ENCODE results near the gene LHFPL6. TPM values are rescaled to one million over a fixed set of nuclear protein-coding genes. Genes with fewer than 3 reads are reported as not detected.

The LHFPL6 gene
- total RNA-seq, 1 donor from 2014 or later: 38.5 TPM

DNA sequence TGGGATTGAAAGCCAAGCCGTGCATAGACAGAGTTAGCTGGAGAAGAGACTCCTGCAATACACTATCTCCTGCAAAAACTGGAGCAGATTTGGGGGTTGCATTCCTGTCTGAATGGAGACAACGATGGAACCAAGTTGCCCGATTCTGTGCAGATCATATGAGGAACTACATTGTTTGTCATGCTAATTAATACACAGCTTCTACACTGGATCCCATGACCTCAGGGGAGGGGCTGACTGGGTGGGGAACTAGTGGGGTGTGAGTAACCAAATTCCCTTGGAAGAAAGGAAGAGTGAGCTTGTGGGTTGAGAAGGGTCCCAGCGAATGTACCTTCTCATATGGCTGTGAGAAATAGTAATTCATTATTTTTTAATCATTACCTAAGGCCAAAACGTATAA lies 214.0 kb downstream of the LHFPL6 start:
- Mint-ChIP-seq H3K4me3 (ENCODE audit: unreplicated experiment) (no peak overlapping the region), H3K36me3 (ENCODE audit: low read depth, unreplicated experiment) (peaks cover 4% of the 10 kb centered on the region), H3K4me1 (ENCODE audit: unreplicated experiment) (peaks cover 7% of the 10 kb centered on the region), H3K27ac (ENCODE audit: unreplicated experiment) (no peak overlapping the region), H3K27me3 (ENCODE audit: unreplicated experiment) (peaks cover 7% of the 10 kb centered on the region), H3K9me3 (ENCODE audit: unreplicated experiment) (no peaks in the 10 kb centered on the region)
- DNase-seq (ENCODE audit: low spot score): no peak
- TF ChIP-seq, protein P1, sequence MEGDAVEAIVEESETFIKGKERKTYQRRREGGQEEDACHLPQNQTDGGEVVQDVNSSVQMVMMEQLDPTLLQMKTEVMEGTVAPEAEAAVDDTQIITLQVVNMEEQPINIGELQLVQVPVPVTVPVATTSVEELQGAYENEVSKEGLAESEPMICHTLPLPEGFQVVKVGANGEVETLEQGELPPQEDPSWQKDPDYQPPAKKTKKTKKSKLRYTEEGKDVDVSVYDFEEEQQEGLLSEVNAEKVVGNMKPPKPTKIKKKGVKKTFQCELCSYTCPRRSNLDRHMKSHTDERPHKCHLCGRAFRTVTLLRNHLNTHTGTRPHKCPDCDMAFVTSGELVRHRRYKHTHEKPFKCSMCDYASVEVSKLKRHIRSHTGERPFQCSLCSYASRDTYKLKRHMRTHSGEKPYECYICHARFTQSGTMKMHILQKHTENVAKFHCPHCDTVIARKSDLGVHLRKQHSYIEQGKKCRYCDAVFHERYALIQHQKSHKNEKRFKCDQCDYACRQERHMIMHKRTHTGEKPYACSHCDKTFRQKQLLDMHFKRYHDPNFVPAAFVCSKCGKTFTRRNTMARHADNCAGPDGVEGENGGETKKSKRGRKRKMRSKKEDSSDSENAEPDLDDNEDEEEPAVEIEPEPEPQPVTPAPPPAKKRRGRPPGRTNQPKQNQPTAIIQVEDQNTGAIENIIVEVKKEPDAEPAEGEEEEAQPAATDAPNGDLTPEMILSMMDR (IDR thresholded peaks at IDR 0.05; ENCODE audit: unreplicated experiment): no peak

DNA sequence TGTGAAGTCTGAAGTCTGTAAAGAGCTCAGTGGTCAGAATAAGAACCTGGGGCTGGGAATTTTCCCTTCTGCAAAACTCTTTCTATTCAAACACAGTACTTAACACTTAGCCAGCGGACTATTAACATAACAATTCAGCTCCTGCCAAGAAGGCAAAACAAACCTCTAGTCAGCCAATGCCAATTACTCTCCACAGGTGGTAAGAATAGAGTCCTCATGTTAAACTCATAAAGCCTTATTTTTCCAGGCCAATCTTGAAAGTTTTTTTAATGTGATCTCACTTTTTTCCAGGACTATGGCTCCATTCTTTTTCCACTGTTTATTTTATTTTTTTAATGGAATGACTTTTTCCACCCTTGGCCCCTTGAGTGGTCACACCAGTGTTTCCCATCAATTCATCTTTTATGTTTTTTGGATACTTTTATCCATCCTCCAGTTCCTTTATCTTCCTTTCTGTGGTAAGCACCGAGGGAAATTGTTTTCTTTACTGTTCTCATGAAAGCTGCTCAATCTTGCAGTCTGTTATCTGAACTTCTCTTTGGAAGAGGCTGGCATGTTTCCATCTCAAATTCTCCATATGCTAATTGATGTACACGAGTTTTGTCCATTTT lies 217.3 kb downstream of the LHFPL6 start:
- no peak for DNase-seq (ENCODE audit: low spot score)
- H3K4me1 Mint-ChIP-seq (ENCODE audit: unreplicated experiment): peaks cover 7% of the 10 kb centered on the region
- no peak overlapping the region for H3K27ac Mint-ChIP-seq (ENCODE audit: unreplicated experiment)
- no peaks in the 10 kb centered on the region for H3K9me3 Mint-ChIP-seq (ENCODE audit: unreplicated experiment)
- H3K4me3 Mint-ChIP-seq (ENCODE audit: unreplicated experiment): no peak overlapping the region
- TF ChIP-seq, protein P1 (IDR thresholded peaks at IDR 0.05; ENCODE audit: unreplicated experiment): no peak
- peaks cover 8% of the 10 kb centered on the region for H3K27me3 Mint-ChIP-seq (ENCODE audit: unreplicated experiment)
- H3K36me3 Mint-ChIP-seq (ENCODE audit: low read depth, unreplicated experiment): peaks cover 4% of the 10 kb centered on the region

DNA sequence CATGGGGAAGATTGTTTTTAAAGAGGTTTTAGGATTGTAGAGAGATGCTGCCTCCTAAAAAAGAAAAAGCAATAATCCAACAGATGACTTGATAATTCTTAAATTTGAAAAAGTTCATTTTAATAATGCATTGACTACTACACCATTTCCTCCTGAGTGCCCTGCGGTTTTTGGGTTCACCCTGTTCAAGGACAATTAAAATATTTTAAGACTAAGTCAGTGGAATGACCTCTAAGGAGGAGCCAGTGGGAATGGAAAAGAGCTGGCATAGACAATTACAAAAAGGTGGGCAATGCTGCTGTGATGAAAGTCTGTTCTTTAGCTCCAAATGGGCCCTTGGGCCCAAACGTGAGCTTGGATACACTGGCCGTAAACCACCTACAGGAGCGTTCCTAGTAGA lies 217.8 kb downstream of the LHFPL6 start:
- Mint-ChIP-seq H3K4me1 (ENCODE audit: unreplicated experiment) (peaks cover 7% of the 10 kb centered on the region), H3K9me3 (ENCODE audit: unreplicated experiment) (no peaks in the 10 kb centered on the region), H3K27me3 (ENCODE audit: unreplicated experiment) (peaks cover 6% of the 10 kb centered on the region), H3K27ac (ENCODE audit: unreplicated experiment) (no peak overlapping the region), H3K36me3 (ENCODE audit: low read depth, unreplicated experiment) (peaks cover 4% of the 10 kb centered on the region), H3K4me3 (ENCODE audit: unreplicated experiment) (no peak overlapping the region)
- TF ChIP-seq, protein P1 (IDR thresholded peaks at IDR 0.05; ENCODE audit: unreplicated experiment): no peak
- DNase-seq (ENCODE audit: low spot score): no peak

DNA sequence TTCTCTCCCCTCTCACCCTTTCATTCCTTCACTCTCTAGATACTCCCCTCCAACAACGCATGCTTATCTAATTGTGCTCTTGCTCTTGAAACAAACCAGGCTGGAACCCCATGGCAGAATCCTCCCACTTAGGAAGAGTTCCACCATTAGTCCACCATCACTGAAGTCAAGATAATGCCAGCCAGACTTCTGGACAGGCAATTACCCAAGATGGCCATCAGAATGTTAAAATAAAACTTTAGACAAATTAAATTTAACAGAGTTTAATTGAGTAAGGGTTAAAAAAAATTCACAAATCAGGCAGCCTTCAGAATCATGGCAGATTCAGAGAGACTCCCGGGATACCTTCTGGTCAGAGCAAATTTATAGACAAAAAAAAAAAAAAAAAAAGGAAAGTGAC lies 221.5 kb downstream of the LHFPL6 start:
- peaks cover 4% of the 10 kb centered on the region for H3K36me3 Mint-ChIP-seq (ENCODE audit: low read depth, unreplicated experiment)

More for the DNA sequence above, 221.5 kb downstream of the LHFPL6 start:
- peaks cover 7% of the 10 kb centered on the region for H3K4me1 Mint-ChIP-seq (ENCODE audit: unreplicated experiment)
- H3K27me3 Mint-ChIP-seq (ENCODE audit: unreplicated experiment): peaks cover 6% of the 10 kb centered on the region
- no peaks in the 10 kb centered on the region for H3K9me3 Mint-ChIP-seq (ENCODE audit: unreplicated experiment)
- H3K27ac Mint-ChIP-seq (ENCODE audit: unreplicated experiment): no peak overlapping the region
- TF ChIP-seq, protein P1 (IDR thresholded peaks at IDR 0.05; ENCODE audit: unreplicated experiment): no peak
- DNase-seq (ENCODE audit: low spot score): no peak
- no peak overlapping the region for H3K4me3 Mint-ChIP-seq (ENCODE audit: unreplicated experiment)
